Neural progenitor cell (in vitro differentiated cells): ENCODE measurements around the gene OR2T10.
"Not testable (repeated sequence)": the region's sequence is repeated elsewhere in the genome, so short reads cannot be mapped to it uniquely, and the experiment has no call there.

Experiments used
- EZH2 ChIP-seq: fragments of 200-600 bp; sonication (generic); IDR thresholded peaks from 2 replicates; pipeline ENCODE4 v1.6.1; 2017; ENCODE audit warnings: antibody characterized with exemption, mild to moderate bottlenecking, moderate library complexity
- TF ChIP-seq, protein P1 (sequence below): fragments of 200-600 bp; sonication (generic); IDR thresholded peaks from 2 replicates; pipeline ENCODE4 v1.5.1; 2017; ENCODE audit warnings: antibody characterized with exemption, mild to moderate bottlenecking

- TF ChIP-seq EZH2, result not testable (repeated sequence)
- TF ChIP-seq, protein P1, sequence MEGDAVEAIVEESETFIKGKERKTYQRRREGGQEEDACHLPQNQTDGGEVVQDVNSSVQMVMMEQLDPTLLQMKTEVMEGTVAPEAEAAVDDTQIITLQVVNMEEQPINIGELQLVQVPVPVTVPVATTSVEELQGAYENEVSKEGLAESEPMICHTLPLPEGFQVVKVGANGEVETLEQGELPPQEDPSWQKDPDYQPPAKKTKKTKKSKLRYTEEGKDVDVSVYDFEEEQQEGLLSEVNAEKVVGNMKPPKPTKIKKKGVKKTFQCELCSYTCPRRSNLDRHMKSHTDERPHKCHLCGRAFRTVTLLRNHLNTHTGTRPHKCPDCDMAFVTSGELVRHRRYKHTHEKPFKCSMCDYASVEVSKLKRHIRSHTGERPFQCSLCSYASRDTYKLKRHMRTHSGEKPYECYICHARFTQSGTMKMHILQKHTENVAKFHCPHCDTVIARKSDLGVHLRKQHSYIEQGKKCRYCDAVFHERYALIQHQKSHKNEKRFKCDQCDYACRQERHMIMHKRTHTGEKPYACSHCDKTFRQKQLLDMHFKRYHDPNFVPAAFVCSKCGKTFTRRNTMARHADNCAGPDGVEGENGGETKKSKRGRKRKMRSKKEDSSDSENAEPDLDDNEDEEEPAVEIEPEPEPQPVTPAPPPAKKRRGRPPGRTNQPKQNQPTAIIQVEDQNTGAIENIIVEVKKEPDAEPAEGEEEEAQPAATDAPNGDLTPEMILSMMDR, result not testable (repeated sequence)
These were observed 31.7 kb downstream of the OR2T10 start for GRCh38 chr1:248565530-248566373.
